ENCODE measurements around the gene MAD1L1. TPM values are rescaled to one million over a fixed set of nuclear protein-coding genes. Genes with fewer than 3 reads are reported as not detected.

Gene MAD1L1
- total and polyA plus RNA-seq, 2 of the 13 experiments (the other 11 are each of a cell fraction or from before 2014, with no cell fraction given), result 17.4 to 64.7 TPM

GRCh38 chr7:1931951-1932270, 300.8 kb downstream of the MAD1L1 start:
- no peak for FAIRE-seq
- DNase-seq (ENCODE audit: low spot score), result no peak
- ChIA-PET POLR2A (no interaction called here), CTCF (ENCODE audit: low intra/inter-chr PET ratio, low total read pairs) (no interaction called here)
- Histone ChIP-seq H3K4me3 (replicated peaks in 1 of 3; ENCODE audit: insufficient read depth in 1 of 3, low read depth in 2 of 3, low read length in 3 of 3) (no peak overlapping the region), H3K9me3 (ENCODE audit: low read length) (no peaks in the 10 kb centered on the region), H3K36me3 (replicated peaks in 1 of 2; ENCODE audit: control insufficient read depth in 1 of 2, insufficient read depth in 2 of 2, low read length in 2 of 2) (peaks cover 1 to 14% of the 10 kb centered on the region in 2 experiments; a peak in 3 of 5 replicates), H2AFZ (ENCODE audit: low read length) (no peak overlapping the region), H3K79me2 (ENCODE audit: insufficient read depth, low read length) (no peaks in the 10 kb centered on the region), H4K20me1 (ENCODE audit: insufficient read depth, low read length) (no peaks in the 10 kb centered on the region), H3K27ac (ENCODE audit: extremely low read length, insufficient read depth, low read length) (no peak overlapping the region), H3K9ac (ENCODE audit: insufficient read depth, low read depth, low read length) (no peak overlapping the region), H3K27me3 (ENCODE audit: control insufficient read depth in 1 of 2, insufficient read depth in 2 of 2, low read length in 2 of 2) (no peaks in the 10 kb centered on the region), H3K4me2 (ENCODE audit: low read depth, low read length) (no peak overlapping the region), H3K4me1 (ENCODE audit: insufficient read depth, low read length) (no peaks in the 10 kb centered on the region)
- BruUV-seq (replicated peaks), result no TSS peak
- intact Hi-C loops (cut with micrococcal nuclease; ENCODE audit: unreplicated experiment), result no loop called here
- 98% methylated on average over 6 of the region's 9 CpGs for WGBS (ENCODE audit: low lambda C conversion rate)
- in situ Hi-C loops (cut with HindIII; ENCODE audit: extremely low pct_ligation_motif_present, low pct_unique_long_range_greater_than_20kb), result no loop called here
- ATAC-seq, result no peak
- TF ChIP-seq ZNF329 (CRISPR knock-in tag; IDR thresholded peaks at IDR 0.05; ENCODE audit: low read depth) (no peak), GZF1 (CRISPR knock-in tag; IDR thresholded peaks at IDR 0.05) (no peak), ZNF501 (CRISPR knock-in tag; IDR thresholded peaks at IDR 0.05) (no peak), ZMAT3 (CRISPR knock-in tag; conservative IDR thresholded peaks at IDR 0.05) (no peak), NFE2L2 (IDR thresholded peaks at IDR 0.05; ENCODE audit: low read length) (no peak), ZNF44 (CRISPR knock-in tag; IDR thresholded peaks at IDR 0.05) (no peak), ZNF224 (CRISPR knock-in tag; IDR thresholded peaks at IDR 0.05) (no peak), KLF11 (CRISPR knock-in tag; IDR thresholded peaks at IDR 0.05) (no peak), ZNF562 (CRISPR knock-in tag; IDR thresholded peaks at IDR 0.05; ENCODE audit: borderline replicate concordance) (no peak), ZNF276 (CRISPR knock-in tag; IDR thresholded peaks at IDR 0.05; ENCODE audit: low read depth) (no peak), WIZ (CRISPR knock-in tag; IDR thresholded peaks at IDR 0.05) (no peak), HMG20B (CRISPR knock-in tag; conservative IDR thresholded peaks at IDR 0.05) (no peak), LCORL (IDR thresholded peaks at IDR 0.05) (no peak), LCORL (CRISPR knock-in tag; IDR thresholded peaks at IDR 0.05) (no peak), ZNF101 (CRISPR knock-in tag; IDR thresholded peaks at IDR 0.05; ENCODE audit: borderline replicate concordance, low read depth) (no peak), RBFOX2 (IDR thresholded peaks at IDR 0.05; ENCODE audit: low read depth, low read length) (no peak), KAT2B (IDR thresholded peaks at IDR 0.05; ENCODE audit: borderline replicate concordance, low read depth, low read length) (no peak)
- TF ChIP-seq, protein P1, sequence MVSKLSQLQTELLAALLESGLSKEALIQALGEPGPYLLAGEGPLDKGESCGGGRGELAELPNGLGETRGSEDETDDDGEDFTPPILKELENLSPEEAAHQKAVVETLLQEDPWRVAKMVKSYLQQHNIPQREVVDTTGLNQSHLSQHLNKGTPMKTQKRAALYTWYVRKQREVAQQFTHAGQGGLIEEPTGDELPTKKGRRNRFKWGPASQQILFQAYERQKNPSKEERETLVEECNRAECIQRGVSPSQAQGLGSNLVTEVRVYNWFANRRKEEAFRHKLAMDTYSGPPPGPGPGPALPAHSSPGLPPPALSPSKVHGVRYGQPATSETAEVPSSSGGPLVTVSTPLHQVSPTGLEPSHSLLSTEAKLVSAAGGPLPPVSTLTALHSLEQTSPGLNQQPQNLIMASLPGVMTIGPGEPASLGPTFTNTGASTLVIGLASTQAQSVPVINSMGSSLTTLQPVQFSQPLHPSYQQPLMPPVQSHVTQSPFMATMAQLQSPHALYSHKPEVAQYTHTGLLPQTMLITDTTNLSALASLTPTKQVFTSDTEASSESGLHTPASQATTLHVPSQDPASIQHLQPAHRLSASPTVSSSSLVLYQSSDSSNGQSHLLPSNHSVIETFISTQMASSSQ (IDR thresholded peaks at IDR 0.05; ENCODE audit: low read depth), result no peak
- TF ChIP-seq, protein P1 (CRISPR knock-in tag; IDR thresholded peaks at IDR 0.05; ENCODE audit: borderline replicate concordance), result no peak
- TF ChIP-seq, protein P2, sequence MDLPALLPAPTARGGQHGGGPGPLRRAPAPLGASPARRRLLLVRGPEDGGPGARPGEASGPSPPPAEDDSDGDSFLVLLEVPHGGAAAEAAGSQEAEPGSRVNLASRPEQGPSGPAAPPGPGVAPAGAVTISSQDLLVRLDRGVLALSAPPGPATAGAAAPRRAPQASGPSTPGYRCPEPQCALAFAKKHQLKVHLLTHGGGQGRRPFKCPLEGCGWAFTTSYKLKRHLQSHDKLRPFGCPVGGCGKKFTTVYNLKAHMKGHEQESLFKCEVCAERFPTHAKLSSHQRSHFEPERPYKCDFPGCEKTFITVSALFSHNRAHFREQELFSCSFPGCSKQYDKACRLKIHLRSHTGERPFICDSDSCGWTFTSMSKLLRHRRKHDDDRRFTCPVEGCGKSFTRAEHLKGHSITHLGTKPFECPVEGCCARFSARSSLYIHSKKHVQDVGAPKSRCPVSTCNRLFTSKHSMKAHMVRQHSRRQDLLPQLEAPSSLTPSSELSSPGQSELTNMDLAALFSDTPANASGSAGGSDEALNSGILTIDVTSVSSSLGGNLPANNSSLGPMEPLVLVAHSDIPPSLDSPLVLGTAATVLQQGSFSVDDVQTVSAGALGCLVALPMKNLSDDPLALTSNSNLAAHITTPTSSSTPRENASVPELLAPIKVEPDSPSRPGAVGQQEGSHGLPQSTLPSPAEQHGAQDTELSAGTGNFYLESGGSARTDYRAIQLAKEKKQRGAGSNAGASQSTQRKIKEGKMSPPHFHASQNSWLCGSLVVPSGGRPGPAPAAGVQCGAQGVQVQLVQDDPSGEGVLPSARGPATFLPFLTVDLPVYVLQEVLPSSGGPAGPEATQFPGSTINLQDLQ (CRISPR knock-in tag; IDR thresholded peaks at IDR 0.05), result no peak

Data from HepG2 (cell line).